ENCODE measurements around the gene PTRH2.

- TF ChIP-seq POLR2A (IDR thresholded peaks at IDR 0.05): no peak
- TF ChIP-seq, protein P1, sequence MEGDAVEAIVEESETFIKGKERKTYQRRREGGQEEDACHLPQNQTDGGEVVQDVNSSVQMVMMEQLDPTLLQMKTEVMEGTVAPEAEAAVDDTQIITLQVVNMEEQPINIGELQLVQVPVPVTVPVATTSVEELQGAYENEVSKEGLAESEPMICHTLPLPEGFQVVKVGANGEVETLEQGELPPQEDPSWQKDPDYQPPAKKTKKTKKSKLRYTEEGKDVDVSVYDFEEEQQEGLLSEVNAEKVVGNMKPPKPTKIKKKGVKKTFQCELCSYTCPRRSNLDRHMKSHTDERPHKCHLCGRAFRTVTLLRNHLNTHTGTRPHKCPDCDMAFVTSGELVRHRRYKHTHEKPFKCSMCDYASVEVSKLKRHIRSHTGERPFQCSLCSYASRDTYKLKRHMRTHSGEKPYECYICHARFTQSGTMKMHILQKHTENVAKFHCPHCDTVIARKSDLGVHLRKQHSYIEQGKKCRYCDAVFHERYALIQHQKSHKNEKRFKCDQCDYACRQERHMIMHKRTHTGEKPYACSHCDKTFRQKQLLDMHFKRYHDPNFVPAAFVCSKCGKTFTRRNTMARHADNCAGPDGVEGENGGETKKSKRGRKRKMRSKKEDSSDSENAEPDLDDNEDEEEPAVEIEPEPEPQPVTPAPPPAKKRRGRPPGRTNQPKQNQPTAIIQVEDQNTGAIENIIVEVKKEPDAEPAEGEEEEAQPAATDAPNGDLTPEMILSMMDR (IDR thresholded peaks at IDR 0.05): no peak
Measured at GRCh38 chr17:59743842-59744241, 36.6 kb upstream of the PTRH2 start.

All from esophagus squamous epithelium (tissue), 4 donors.